Fibroblast of mammary gland (primary cell): ENCODE measurements around the gene RPAP2.
"Not testable (repeated sequence)": the region's sequence is repeated elsewhere in the genome, so short reads cannot be mapped to it uniquely, and the experiment has no call there.

Experiments
- DNase-seq: peaks from one replicate; pipeline ENCODE4 v3.0.0-alpha.2; 2010; ENCODE audit warnings: low read depth
- H3K4me3 ChIP-seq: 2 replicates; pipeline ENCODE4 v1.5.1; 2011; ENCODE audit warnings: low read depth, mild to moderate bottlenecking, low read length, moderate library complexity; ENCODE audit not compliant: control insufficient read depth
- CTCF ChIP-seq: conservative IDR thresholded peaks from 2 replicates; pipeline ENCODE4 v1.5.1; 2011; ENCODE audit warnings: low read depth, low read length, inconsistent platforms; ENCODE audit not compliant: control insufficient read depth, insufficient read depth

Gene RPAP2

GRCh38 chr1:92343061-92343460 is 44.2 kb downstream of the RPAP2 start:
- H3K4me3 ChIP-seq, result no peak overlapping the region
- no peak for TF ChIP-seq CTCF
- no peak for DNase-seq

- TF ChIP-seq CTCF, result no peak
- H3K4me3 ChIP-seq, result no peak overlapping the region
- no peak for DNase-seq
Observed at GRCh38 chr1:92346866-92347640, 48.2 kb downstream of the RPAP2 start.

- no peak for TF ChIP-seq CTCF
- no peak for DNase-seq
- H3K4me3 ChIP-seq, result no peak overlapping the region
Observed at GRCh38 chr1:92352856-92353255, 54.0 kb downstream of the RPAP2 start.

- no peak for TF ChIP-seq CTCF
- no peak overlapping the region for H3K4me3 ChIP-seq
- DNase-seq, result no peak
Observed at GRCh38 chr1:92354259-92354658, 55.4 kb downstream of the RPAP2 start.

- TF ChIP-seq CTCF, result no peak
- no peak overlapping the region for H3K4me3 ChIP-seq
- DNase-seq, result peak; percentile 91
Observed at GRCh38 chr1:92356956-92357355, 58.1 kb downstream of the RPAP2 start.

- peak; percentile 13 for DNase-seq
- H3K4me3 ChIP-seq, result not testable (repeated sequence)
Observed at GRCh38 chr1:92359382-92359781, 60.5 kb downstream of the RPAP2 start.

GRCh38 chr1:92359986-92360385 is 61.1 kb downstream of the RPAP2 start:
- no peak for DNase-seq
- no peak overlapping the region for H3K4me3 ChIP-seq
- no peak for TF ChIP-seq CTCF
